Lung (tissue), 12 donors: Measurements from ENCODE around the gene ITFG1. TPM values are rescaled to one million over a fixed set of nuclear protein-coding genes. Genes with fewer than 3 reads are reported as not detected.

ENCODE experiments used
- ATAC-seq: fragments of 200-7000 bp; cut with Tn5 transposase; one replicate; pipeline ENCODE4 v1.9.1; 2020; ENCODE audit warnings: moderate number of reproducible peaks; ENCODE audit not compliant: insufficient read depth, low FRiP score
- DNase-seq, 3 donors: peaks; one replicate each; pipeline ENCODE4 v3.0.0-alpha.2; 2013 to 2017
- H3K27ac ChIP-seq, 2 donors: one replicate each; pipeline ENCODE4 v1.5.1; 2013; ENCODE audit warnings: mild to moderate bottlenecking in 2 of 2, moderate library complexity in 2 of 2, control low read depth in 1 of 2, inconsistent platforms in 1 of 2, low read depth in 1 of 2, low read length in 1 of 2
- H3K27me3 ChIP-seq, 3 donors: one replicate each; pipeline ENCODE4 v1.5.1; 2013; ENCODE audit warnings: low read length in 2 of 3; ENCODE audit not compliant: control insufficient read depth in 3 of 3, insufficient read depth in 3 of 3
- H3K36me3 ChIP-seq, 4 donors: one replicate each; pipeline ENCODE4 v1.5.1; 2013; ENCODE audit warnings: low read length in 4 of 4, mild to moderate bottlenecking in 1 of 4, moderate library complexity in 1 of 4; ENCODE audit not compliant: control insufficient read depth in 4 of 4, insufficient read depth in 4 of 4
- H3K4me1 ChIP-seq, 5 donors: one replicate each; pipeline ENCODE4 v1.5.1; 2013; ENCODE audit warnings: low read length in 5 of 5, mild to moderate bottlenecking in 2 of 5, moderate library complexity in 1 of 5; ENCODE audit not compliant: control insufficient read depth in 5 of 5, insufficient read depth in 5 of 5
- H3K4me3 ChIP-seq: one replicate; pipeline ENCODE4 v1.5.1; 2013; ENCODE audit warnings: mild to moderate bottlenecking, control low read depth, moderate library complexity
- H3K9ac ChIP-seq, 2 donors: one replicate each; pipeline ENCODE4 v1.5.1; 2013; ENCODE audit warnings: low read length in 2 of 2, control low read depth in 1 of 2; ENCODE audit not compliant: insufficient read depth in 1 of 2
- H3K9me3 ChIP-seq, 4 donors: one replicate each; pipeline ENCODE4 v1.5.1; 2013; ENCODE audit warnings: low read length in 3 of 4, mild to moderate bottlenecking in 1 of 4, moderate library complexity in 1 of 4; ENCODE audit not compliant: control insufficient read depth in 4 of 4, insufficient read depth in 3 of 4
- WGBS, 2 donors: extraction: QIAGEN DNeasy Blood & Tissue Kit; methylation state at CpG; one replicate each; pipeline ENCODE4 v1.1.7; 2013; 5-methylcytosine and 5-hydroxymethylcytosine counted together
- polyA plus RNA-seq, 2 donors: library from polyadenylated mRNA; stranded (reverse); fragments of 200-250 nt; gene quantifications; one replicate each; pipeline ENCODE4 v1.2.1, GENCODE V29; 2013
- total RNA-seq, 2 donors: library from RNA; depleted of rRNA in 1 of 2; stranded (reverse); fragments of >200 nt in 1 of 2; gene quantifications; one replicate each; pipeline ENCODE4 v1.2.1, GENCODE V29; 2014 to 2021
- TF ChIP-seq, protein P1 (sequence below): IDR thresholded peaks from 2 replicates; pipeline ENCODE4 v1.5.1; 2012; ENCODE audit warnings: mild to moderate bottlenecking; ENCODE audit errors: control extremely low read depth, extremely low read depth
- donor health status: control.
- donor health status: control.
- donor health status: Bipolar disorder and iron deficiency.
- donor health status: healthy.
- donor health status: DM: yes; HTN: yes; CAD: no.

The ITFG1 gene
- total and polyA plus RNA-seq, 4 donors = 13.0 to 79.4 (median 40.2) TPM

DNA sequence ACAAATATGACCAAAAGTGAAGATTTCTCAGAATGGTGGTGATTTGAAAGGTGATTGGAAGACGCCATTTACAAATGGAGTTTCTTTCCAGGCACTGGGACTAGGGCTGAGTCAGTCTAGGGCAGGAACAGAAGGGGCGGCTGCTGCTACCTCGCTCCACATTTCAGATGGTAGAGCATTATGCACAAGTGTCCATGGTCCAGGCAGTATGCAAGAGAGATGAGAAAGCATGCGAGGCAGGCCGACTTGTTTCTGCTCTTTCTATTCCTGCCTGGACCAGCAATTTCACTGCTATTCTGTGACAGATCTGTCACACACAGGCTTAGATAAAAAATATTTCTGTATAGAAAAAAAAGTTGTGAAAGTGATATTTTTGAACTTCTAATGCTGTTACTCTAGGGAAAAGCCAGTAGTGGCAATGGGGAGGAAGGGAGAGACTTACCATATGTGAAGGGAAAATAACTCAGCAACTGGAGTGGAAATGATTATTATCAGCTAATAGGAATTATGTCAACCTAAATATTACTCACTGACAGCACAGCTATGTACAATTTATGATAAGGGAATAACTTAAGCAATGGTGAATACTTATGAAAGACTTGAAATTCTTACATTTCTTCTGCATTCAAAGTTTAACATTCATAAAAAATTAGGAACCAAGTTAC is 182.4 kb downstream of the ITFG1 start:
- 98% methylated on average over 5 of the region's 5 CpGs for WGBS, 2 donors
- DNase-seq = no peak
- Histone ChIP-seq H3K9me3 (peaks cover 0 to 5% (median 1%) of the 10 kb centered on the region in 4 donors), H3K4me1 (no peaks in the 10 kb centered on the region), H3K36me3 (no peaks in the 10 kb centered on the region), H3K9ac (no peak overlapping the region), H3K27me3 (no peaks in the 10 kb centered on the region), H3K27ac (no peak overlapping the region), H3K4me3 (no peak overlapping the region)
- TF ChIP-seq, protein P1, sequence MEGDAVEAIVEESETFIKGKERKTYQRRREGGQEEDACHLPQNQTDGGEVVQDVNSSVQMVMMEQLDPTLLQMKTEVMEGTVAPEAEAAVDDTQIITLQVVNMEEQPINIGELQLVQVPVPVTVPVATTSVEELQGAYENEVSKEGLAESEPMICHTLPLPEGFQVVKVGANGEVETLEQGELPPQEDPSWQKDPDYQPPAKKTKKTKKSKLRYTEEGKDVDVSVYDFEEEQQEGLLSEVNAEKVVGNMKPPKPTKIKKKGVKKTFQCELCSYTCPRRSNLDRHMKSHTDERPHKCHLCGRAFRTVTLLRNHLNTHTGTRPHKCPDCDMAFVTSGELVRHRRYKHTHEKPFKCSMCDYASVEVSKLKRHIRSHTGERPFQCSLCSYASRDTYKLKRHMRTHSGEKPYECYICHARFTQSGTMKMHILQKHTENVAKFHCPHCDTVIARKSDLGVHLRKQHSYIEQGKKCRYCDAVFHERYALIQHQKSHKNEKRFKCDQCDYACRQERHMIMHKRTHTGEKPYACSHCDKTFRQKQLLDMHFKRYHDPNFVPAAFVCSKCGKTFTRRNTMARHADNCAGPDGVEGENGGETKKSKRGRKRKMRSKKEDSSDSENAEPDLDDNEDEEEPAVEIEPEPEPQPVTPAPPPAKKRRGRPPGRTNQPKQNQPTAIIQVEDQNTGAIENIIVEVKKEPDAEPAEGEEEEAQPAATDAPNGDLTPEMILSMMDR = no peak
- ATAC-seq = no peak

DNA sequence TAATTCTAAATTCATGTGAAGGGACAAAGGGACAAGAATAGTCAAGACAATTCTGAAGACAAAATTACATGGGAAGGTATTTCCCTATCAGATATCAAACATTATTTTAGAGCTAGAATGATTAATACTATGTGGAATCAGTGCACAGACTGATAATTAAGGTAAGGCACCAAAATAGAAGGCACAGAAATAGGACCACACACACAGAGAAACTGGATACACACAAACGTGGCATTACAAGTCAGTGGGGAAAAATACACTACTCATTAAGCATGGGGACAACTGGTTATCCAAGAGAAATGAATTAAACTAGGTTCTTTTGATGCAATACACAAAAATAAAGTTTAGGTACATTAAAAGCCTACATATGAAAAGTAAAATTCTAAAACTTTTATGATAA is 184.3 kb downstream of the ITFG1 start:
- WGBS, 2 donors = 71 to 91% methylated on average over 1 of the region's 1 CpG
- no peak for ATAC-seq

DNA sequence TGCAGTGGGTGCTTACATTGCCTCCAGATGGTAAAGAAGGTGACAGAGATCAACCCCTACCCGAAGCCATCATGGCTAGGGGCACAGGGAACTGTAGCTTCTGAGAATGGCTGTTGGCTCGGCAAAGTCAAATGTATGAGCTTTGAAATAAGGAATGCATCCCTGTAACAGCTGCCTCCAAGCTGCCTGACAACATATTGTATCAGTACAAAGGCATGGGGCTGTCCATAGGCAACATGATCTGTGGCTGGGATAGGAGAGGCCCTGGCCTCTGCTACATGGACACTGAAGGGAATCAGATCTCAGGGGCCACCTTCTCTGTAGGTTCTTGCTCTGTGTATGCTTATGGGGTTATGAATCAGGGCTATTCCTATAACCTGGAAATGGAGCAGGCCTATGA is 197.9 kb downstream of the ITFG1 start:
- TF ChIP-seq, protein P1 = no peak
- ATAC-seq = no peak
- Histone ChIP-seq H3K27ac (no peak overlapping the region), H3K9me3 (no peaks in the 10 kb centered on the region), H3K36me3 (peaks cover 0 to 6% (median 3%) of the 10 kb centered on the region in 4 donors), H3K27me3 (no peaks in the 10 kb centered on the region), H3K4me3 (no peak overlapping the region), H3K9ac (no peak overlapping the region), H3K4me1 (no peaks in the 10 kb centered on the region)
- no peak for DNase-seq
- WGBS, 2 donors = 95% methylated on average over 2 of the region's 2 CpGs

More for the DNA sequence above, 184.3 kb downstream of the ITFG1 start:
- Histone ChIP-seq H3K4me1 (no peaks in the 10 kb centered on the region), H3K9me3 (no peaks in the 10 kb centered on the region), H3K4me3 (no peak overlapping the region), H3K27me3 (no peaks in the 10 kb centered on the region), H3K36me3 (no peaks in the 10 kb centered on the region), H3K9ac (no peak overlapping the region), H3K27ac (no peak overlapping the region)
- TF ChIP-seq, protein P1 = no peak
- DNase-seq = no peak

DNA sequence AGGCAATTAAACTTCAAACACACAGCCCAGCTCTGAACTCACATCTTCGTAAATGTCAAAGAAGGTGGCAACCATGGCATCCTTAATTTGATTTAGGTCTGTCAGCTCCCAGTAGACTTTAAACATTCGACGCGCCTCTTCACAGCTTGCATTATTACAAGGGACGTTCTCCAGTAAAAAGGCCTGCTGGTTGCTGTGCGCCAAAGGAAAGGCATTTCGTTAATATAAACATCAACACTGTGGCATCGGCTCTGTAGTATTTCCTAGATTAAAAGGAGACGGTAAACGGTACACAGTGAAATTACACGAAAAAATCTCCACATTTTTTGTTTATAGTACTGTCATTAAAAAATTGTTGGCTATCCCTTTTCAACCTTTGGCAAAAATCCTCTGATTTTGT is 200.4 kb downstream of the ITFG1 start:
- H3K4me1 ChIP-seq = no peaks in the 10 kb centered on the region
- H3K36me3 ChIP-seq = peaks cover 0 to 10% (median 3%) of the 10 kb centered on the region in 4 donors
- no peak overlapping the region for H3K27ac ChIP-seq
- TF ChIP-seq, protein P1 = no peak
- no peaks in the 10 kb centered on the region for H3K9me3 ChIP-seq
- ATAC-seq = no peak
- no peaks in the 10 kb centered on the region for H3K27me3 ChIP-seq
- no peak overlapping the region for H3K4me3 ChIP-seq
- no peak for DNase-seq
- no peak overlapping the region for H3K9ac ChIP-seq
- 94 to 95% methylated on average over 11 of the region's 11 CpGs for WGBS, 2 donors
